H1 (cell line): ENCODE data around the gene ALOX15. TPM values are rescaled to one million over a fixed set of nuclear protein-coding genes. Genes with fewer than 3 reads are reported as not detected.

Experiments
- CTCF ChIA-PET: fragments of 300-600 bp; sonication (Branson Sonifier 250); formaldehyde crosslinking; loops from one replicate; lab custom pipeline; 2021; ENCODE audit not compliant: partially characterized antibody; lab: Charles Lee
- POLR2A ChIA-PET: fragments of 300-600 bp; sonication (Branson Sonifier 250); formaldehyde crosslinking; loops from one replicate; lab custom pipeline; 2021; ENCODE audit warnings: inconsistent platforms; ENCODE audit not compliant: partially characterized antibody; lab: Charles Lee
- DNase-seq, 2 experiments: peaks; one replicate each; pipeline versions ENCODE4 v3.0.0 to v3.0.0-alpha.2; 2010 to 2022; ENCODE audit warnings: low spot score in 2 of 2, low read depth in 1 of 2, mixed read lengths in 1 of 2
- FAIRE-seq: peaks from 2 replicates; lab custom pipeline; 2011; peaks lifted over from hg19 to GRCh38; lab: Jason Lieb, UNC
- H2AFZ ChIP-seq: 2 replicates; pipeline ENCODE4 v1.8.1; 2012; ENCODE audit warnings: low read length, inconsistent platforms
- H2AK5ac ChIP-seq: 2 replicates; pipeline ENCODE4 v1.6.1; 2013; ENCODE audit warnings: low read depth, low read length
- H2BK120ac ChIP-seq: replicated peaks from 2 replicates; pipeline ENCODE3; 2013; ENCODE audit warnings: low read depth, low read length, inconsistent platforms
- H2BK12ac ChIP-seq: 2 replicates; pipeline ENCODE4 v1.6.1; 2013; ENCODE audit warnings: low read depth, low read length
- H2BK15ac ChIP-seq: 2 replicates; pipeline ENCODE4 v1.6.1; 2013; ENCODE audit warnings: low read length
- H2BK20ac ChIP-seq: 2 replicates; pipeline ENCODE4 v1.6.1; 2013; ENCODE audit warnings: low read length
- H2BK5ac ChIP-seq: 2 replicates; pipeline ENCODE4 v1.6.1; 2013; ENCODE audit warnings: low read depth, low read length
- H3K14ac ChIP-seq: 2 replicates; pipeline ENCODE4 v1.6.1; 2013; ENCODE audit warnings: inconsistent platforms; ENCODE audit not compliant: insufficient read length
- H3K18ac ChIP-seq: 2 replicates; pipeline ENCODE4 v1.6.1; 2013; ENCODE audit warnings: low read length; ENCODE audit errors: extremely low read depth
- H3K23ac ChIP-seq: 2 replicates; pipeline ENCODE4 v1.6.1; 2013; ENCODE audit warnings: inconsistent platforms; ENCODE audit not compliant: insufficient read length
- H3K23me2 ChIP-seq: 2 replicates; pipeline ENCODE4 v1.6.1; 2013; ENCODE audit warnings: low read depth, low read length
- H3K27ac ChIP-seq: 2 replicates; pipeline ENCODE4 v1.6.1; 2011; ENCODE audit warnings: low read depth, low read length, inconsistent platforms
- H3K27me3 ChIP-seq, 4 experiments: replicated peaks in 1 of 4; 1 replicate in 1 of 4; 2 replicates in 3 of 4; pipeline versions ENCODE4 v1.6.1 to v1.8.1; 2011 to 2013; ENCODE audit warnings: low read length in 3 of 4, mild to moderate bottlenecking in 3 of 4, inconsistent platforms in 2 of 4, mixed read lengths in 2 of 4, moderate library complexity in 1 of 4; ENCODE audit not compliant: control insufficient read depth in 3 of 4, insufficient read depth in 3 of 4; ENCODE audit errors: extremely low read depth in 1 of 4
- H3K36me3 ChIP-seq, 4 experiments: 2 replicates each; pipeline versions ENCODE4 v1.6.1 to v1.8.1; 2011 to 2013; ENCODE audit warnings: mild to moderate bottlenecking in 4 of 4, low read length in 3 of 4, moderate library complexity in 2 of 4, control low read depth in 1 of 4, inconsistent platforms in 1 of 4; ENCODE audit not compliant: insufficient read depth in 4 of 4, control insufficient read depth in 2 of 4
- H3K4ac ChIP-seq: replicated peaks from 2 replicates; pipeline ENCODE3; 2013; ENCODE audit warnings: low read length, low read depth, mixed read lengths, inconsistent platforms; ENCODE audit not compliant: insufficient read length
- H3K4me1 ChIP-seq, 4 experiments: replicated peaks in 1 of 4; 1 replicate in 1 of 4; 2 replicates in 3 of 4; pipeline versions ENCODE4 v1.6.1 to v1.8.1; 2011 to 2013; ENCODE audit warnings: low read length in 3 of 4, inconsistent platforms in 2 of 4, mixed read lengths in 1 of 4; ENCODE audit not compliant: insufficient read depth in 4 of 4, control insufficient read depth in 3 of 4
- H3K4me2 ChIP-seq, 2 experiments: 2 replicates each; pipeline versions ENCODE4 v1.6.1 to v1.8.1; 2011 to 2013; ENCODE audit warnings: low read depth in 2 of 2, low read length in 2 of 2, control low read depth in 1 of 2, inconsistent platforms in 1 of 2, mild to moderate bottlenecking in 1 of 2; ENCODE audit not compliant: insufficient read depth in 1 of 2
- H3K4me3 ChIP-seq, 4 experiments: fragments of 200-600, 300-600 bp in 1 of 4; sonication (generic), shearing (Covaris generic), sonication (Bioruptor Twin) in 1 of 4; 2 replicates each; pipeline versions ENCODE4 v1.5.1 to v1.8.1; 2011 to 2016; ENCODE audit warnings: low read length in 4 of 4, low read depth in 3 of 4, control low read depth in 2 of 4, inconsistent platforms in 2 of 4, mild to moderate bottlenecking in 2 of 4, mixed read lengths in 1 of 4, moderate library complexity in 1 of 4; ENCODE audit not compliant: insufficient read depth in 2 of 4; ENCODE audit errors: extremely low read depth in 1 of 4
- H3K56ac ChIP-seq: replicated peaks from 2 replicates; pipeline ENCODE3; 2013; ENCODE audit warnings: low read depth, mild to moderate bottlenecking, mixed read lengths, low read length, inconsistent platforms; ENCODE audit not compliant: insufficient read length
- H3K79me1 ChIP-seq: 2 replicates; pipeline ENCODE4 v1.6.1; 2013; ENCODE audit warnings: low read depth, low read length, control low read depth
- H3K79me2 ChIP-seq, 2 experiments: 2 replicates each; pipeline versions ENCODE4 v1.6.1 to v1.8.1; 2012 to 2013; ENCODE audit warnings: low read length in 2 of 2, mild to moderate bottlenecking in 2 of 2, inconsistent platforms in 1 of 2; ENCODE audit not compliant: insufficient read depth in 2 of 2, control insufficient read depth in 1 of 2
- H3K9ac ChIP-seq, 4 experiments: replicated peaks in 1 of 4; 1 replicate in 1 of 4; 2 replicates in 3 of 4; pipeline versions ENCODE4 v1.6.1 to v1.8.1; 2011 to 2013; ENCODE audit warnings: low read depth in 3 of 4, low read length in 3 of 4, control low read depth in 2 of 4, mild to moderate bottlenecking in 2 of 4, moderate library complexity in 2 of 4, inconsistent platforms in 1 of 4; ENCODE audit errors: extremely low read depth in 1 of 4
- H3K9me3 ChIP-seq, 2 experiments: 2 replicates each; pipeline versions ENCODE4 v1.6.1 to v1.8.1; 2012 to 2013; ENCODE audit warnings: mild to moderate bottlenecking in 2 of 2, moderate library complexity in 2 of 2, control low read depth in 1 of 2, inconsistent platforms in 1 of 2, low read depth in 1 of 2, low read length in 1 of 2, mixed read lengths in 1 of 2; ENCODE audit not compliant: insufficient read depth in 2 of 2
- H4K20me1 ChIP-seq, 2 experiments: replicated peaks in 1 of 2; 2 replicates each; pipeline versions ENCODE3 to v1.8.1; 2011 to 2013; ENCODE audit warnings: inconsistent platforms in 2 of 2, low read length in 2 of 2, mild to moderate bottlenecking in 1 of 2; ENCODE audit not compliant: insufficient read depth in 2 of 2, control insufficient read depth in 1 of 2
- H4K5ac ChIP-seq: 2 replicates; pipeline ENCODE4 v1.6.1; 2013; ENCODE audit warnings: low read length, low read depth, mixed read lengths, inconsistent platforms; ENCODE audit not compliant: insufficient read length
- H4K8ac ChIP-seq: 2 replicates; pipeline ENCODE4 v1.8.0; 2013; ENCODE audit warnings: mild to moderate bottlenecking, moderate library complexity, low read length, inconsistent platforms; ENCODE audit not compliant: insufficient read depth; ENCODE audit errors: extremely low read depth
- H4K91ac ChIP-seq: replicated peaks from 2 replicates; pipeline ENCODE3; 2013; ENCODE audit warnings: low read length, mixed read lengths, inconsistent platforms; ENCODE audit not compliant: insufficient read length
- CEBPB ChIP-seq: IDR thresholded peaks from 2 replicates; pipeline ENCODE4 v1.6.1; 2012; ENCODE audit warnings: low read depth, low read length
- EP300 ChIP-seq, 2 experiments: IDR thresholded peaks; 1 replicate in 1 of 2; 2 replicates in 1 of 2; pipeline ENCODE4 v1.6.1; 2011 to 2012; ENCODE audit warnings: low read depth in 2 of 2, low read length in 2 of 2, mild to moderate bottlenecking in 2 of 2, borderline replicate concordance in 1 of 2, inconsistent platforms in 1 of 2, moderate library complexity in 1 of 2
- HDAC2 ChIP-seq, 2 experiments: fragments of 300-600 bp in 1 of 2; sonication (generic) in 1 of 2; IDR thresholded peaks; 2 replicates each; pipeline ENCODE4 v1.6.1; 2011 to 2012; ENCODE audit warnings: low read depth in 2 of 2, low read length in 2 of 2, mild to moderate bottlenecking in 2 of 2, moderate library complexity in 2 of 2, borderline replicate concordance in 1 of 2, inconsistent platforms in 1 of 2
- RNF2 ChIP-seq: fragments of 200-900, 300-1000 bp; sonication (generic); IDR thresholded peaks from 2 replicates; pipeline ENCODE4 v1.7.1; 2016; ENCODE audit warnings: borderline replicate concordance, low read depth, mild to moderate bottlenecking, antibody characterized with exemption, low read length; ENCODE audit not compliant: poor library complexity, severe bottlenecking; ENCODE audit errors: missing control alignments
- RXRA ChIP-seq: IDR thresholded peaks from 2 replicates; pipeline ENCODE4 v1.6.1; 2011; ENCODE audit warnings: low read depth, mild to moderate bottlenecking, low read length, moderate library complexity; ENCODE audit not compliant: insufficient read depth
- SAP30 ChIP-seq: fragments of 300-600 bp; sonication (generic); IDR thresholded peaks from 2 replicates; pipeline ENCODE4 v1.7.1; 2012; ENCODE audit warnings: low read length, moderate library complexity, mild to moderate bottlenecking, inconsistent platforms; ENCODE audit not compliant: insufficient read depth, insufficient replicate concordance
- SP1 ChIP-seq: IDR thresholded peaks from 2 replicates; pipeline ENCODE4 v1.6.1; 2011; ENCODE audit warnings: low read depth, low read length
- SUZ12 ChIP-seq: fragments of 200-600 bp; sonication (generic); IDR thresholded peaks from 2 replicates; pipeline ENCODE4 v1.6.1; 2012; ENCODE audit warnings: mild to moderate bottlenecking, inconsistent platforms, low read length, moderate library complexity, mixed read lengths
- TAF7 ChIP-seq: optimal IDR thresholded peaks from 2 replicates; pipeline ENCODE3; 2011; ENCODE audit warnings: low read depth, mild to moderate bottlenecking, inconsistent platforms, low read length, moderate library complexity, borderline replicate concordance
- ZNF274 ChIP-seq: IDR thresholded peaks from 2 replicates; pipeline ENCODE4 v1.7.0; 2012; ENCODE audit warnings: low read length, borderline replicate concordance; ENCODE audit errors: extremely low read depth
- whole genome bisulfite sequencing, 2 experiments: shearing (Covaris generic) in 1 of 2; methylation state at CpG; one replicate each; pipeline versions ENCODE4 v1.1.6 to v1.1.7; 2013 to 2015; ENCODE audit warnings: low lambda C conversion rate in 2 of 2, mixed read lengths in 2 of 2, inconsistent platforms in 1 of 2, low coverage in 1 of 2, missing lambda C conversion rate in 1 of 2; ENCODE audit not compliant: insufficient replicate concordance in 2 of 2, insufficient coverage in 1 of 2, insufficient read length in 1 of 2; ENCODE audit errors: extremely low coverage in 1 of 2, missing lambda C conversion rate in 1 of 2; 5-methylcytosine and 5-hydroxymethylcytosine counted together
- polyA plus RNA-seq, 7 experiments: library from polyadenylated mRNA; depleted of rRNA in 3 of 7; stranded (reverse) in 5 of 7; unstranded in 2 of 7; fragments of >200 nt in 5 of 7; fragments of 200-250 nt in 2 of 7; gene quantifications; 1 replicate in 5 of 7; 2 replicates in 1 of 7; 4 replicates in 1 of 7; pipeline versions ENCODE4 v1.2.1 to v1.2.3, GENCODE V29; 2011 to 2013; ENCODE audit warnings: missing spikeins in 2 of 7, mixed read lengths in 2 of 7
- total RNA-seq: library from RNA; stranded (reverse); fragmentation: NEBNext Ultra II Directional; extraction: Animal tissue kit (Norgen Biotek cat#: 25700); gene quantifications from 2 replicates; pipeline ENCODE4 v1.2.1, GENCODE V29; 2021
- TF ChIP-seq, protein P1 (sequence below): IDR thresholded peaks from 2 replicates; pipeline ENCODE4 v1.6.1; 2011; ENCODE audit warnings: low read length, improper control_type of control experiment

Gene ALOX15
- total and polyA plus RNA-seq, 2 of the 8 experiments (the other 6 are each of a cell fraction or from before 2014, with no cell fraction given), result 1.5 to 1.7 TPM

DNA sequence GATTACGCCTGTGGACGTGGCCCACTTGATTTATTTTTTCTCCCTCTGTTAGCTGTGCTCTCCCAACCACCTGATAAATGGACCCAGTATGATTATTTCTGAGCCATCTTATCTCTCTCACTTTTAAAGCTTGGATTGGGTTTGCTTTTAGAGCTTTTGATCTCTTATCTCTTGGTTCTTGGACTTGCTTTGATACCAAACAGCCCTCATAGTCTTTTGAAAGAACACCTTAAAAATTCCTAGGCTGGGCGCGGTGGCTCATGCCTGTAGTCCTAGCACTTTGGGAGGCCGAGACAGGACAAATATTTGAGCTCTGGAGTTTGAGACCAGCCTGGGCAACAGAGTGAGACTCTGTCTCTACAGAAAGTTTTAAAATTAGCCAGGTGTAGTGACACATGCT is 31.3 kb downstream of the ALOX15 start:
- H4K91ac ChIP-seq, result no peak overlapping the region
- no peak overlapping the region for H3K23ac ChIP-seq
- no peak overlapping the region for H3K14ac ChIP-seq
- H3K79me1 ChIP-seq, result no peaks in the 10 kb centered on the region
- no peak overlapping the region for H2AFZ ChIP-seq
- DNase-seq (no peak), FAIRE-seq (no peak)
- no peak overlapping the region for H2BK15ac ChIP-seq
- no peaks in the 10 kb centered on the region for H3K23me2 ChIP-seq
- H3K56ac ChIP-seq, result no peak overlapping the region
- H2BK12ac ChIP-seq, result no peak overlapping the region
- no peak overlapping the region for H3K27ac ChIP-seq
- WGBS, 2 experiments, result 86% methylated on average over 5 of the region's 5 CpGs; no CpG with 5 or more reads in 1 of the 2 experiments
- no peaks in the 10 kb centered on the region; a peak in 1 of 7 replicates for H3K27me3 ChIP-seq
- no peak overlapping the region for H3K4me3 ChIP-seq
- H4K8ac ChIP-seq, result no peak overlapping the region
- H3K4ac ChIP-seq, result no peak overlapping the region
- no peak overlapping the region for H3K18ac ChIP-seq
- H2BK20ac ChIP-seq, result no peak overlapping the region
- H2AK5ac ChIP-seq, result no peak overlapping the region
- no peak overlapping the region for H2BK5ac ChIP-seq
- H3K9ac ChIP-seq, result no peak overlapping the region
- no peaks in the 10 kb centered on the region for H3K36me3 ChIP-seq
- no peak overlapping the region for H3K4me2 ChIP-seq
- ChIA-PET CTCF (interaction anchor here (0.6 to 6.8 kb wide), 9 partner anchors 15 to 53 kb away, joined by 3 to 51 read pairs (median 4); partner anchors contain the start of genes GGT6 and SMTNL2), POLR2A (interaction anchor here (0.6 to 1.8 kb wide), 5 partner anchors 12 to 339 kb away, joined by 3 to 8 read pairs (median 3); partner anchors contain the start of gene PFN1)
- no peaks in the 10 kb centered on the region for H4K20me1 ChIP-seq
- no peak overlapping the region for H4K5ac ChIP-seq
- no peaks in the 10 kb centered on the region for H3K9me3 ChIP-seq
- peaks cover 0 to 6% (median 0%) of the 10 kb centered on the region in 4 experiments; a peak in 1 of 7 replicates for H3K4me1 ChIP-seq
- no peaks in the 10 kb centered on the region for H3K79me2 ChIP-seq
- no peak overlapping the region for H2BK120ac ChIP-seq
- TF ChIP-seq SUZ12, result no peak
- TF ChIP-seq SP1, result no peak
- no peak for TF ChIP-seq ZNF274
- TF ChIP-seq SAP30, result no peak
- no peak for TF ChIP-seq HDAC2 (IDR thresholded peaks at IDR 0.05; ENCODE audit: borderline replicate concordance in 1 of 2, low read depth in 2 of 2, low read length in 2 of 2)
- TF ChIP-seq, protein P1, sequence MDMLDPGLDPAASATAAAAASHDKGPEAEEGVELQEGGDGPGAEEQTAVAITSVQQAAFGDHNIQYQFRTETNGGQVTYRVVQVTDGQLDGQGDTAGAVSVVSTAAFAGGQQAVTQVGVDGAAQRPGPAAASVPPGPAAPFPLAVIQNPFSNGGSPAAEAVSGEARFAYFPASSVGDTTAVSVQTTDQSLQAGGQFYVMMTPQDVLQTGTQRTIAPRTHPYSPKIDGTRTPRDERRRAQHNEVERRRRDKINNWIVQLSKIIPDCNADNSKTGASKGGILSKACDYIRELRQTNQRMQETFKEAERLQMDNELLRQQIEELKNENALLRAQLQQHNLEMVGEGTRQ, result no peak
- no peak for TF ChIP-seq RNF2
- TF ChIP-seq TAF7, result no peak
- TF ChIP-seq RXRA, result no peak
- no peak for TF ChIP-seq CEBPB
- no peak for TF ChIP-seq EP300 (IDR thresholded peaks at IDR 0.05; ENCODE audit: borderline replicate concordance in 1 of 2, low read depth in 2 of 2, low read length in 2 of 2)
